Activated CD4-positive, alpha-beta T cell treated with anti-CD3 and anti-CD28 coated beads, Interleukin-2, Interleukin-4, amounts not matched to agents 100 ng/mL and 50 ng/mL, durations not matched to agents 16 hours and 8 hours (primary cell): ENCODE data around the gene MCOLN1.
"Not testable (repeated sequence)": the region's sequence is repeated elsewhere in the genome, so short reads cannot be mapped to it uniquely, and the experiment has no call there.

ENCODE experiments used
- DNase-seq: peaks from one replicate; pipeline ENCODE4 v3.0.0-alpha.2; 2020; ENCODE audit warnings: low spot score

Gene MCOLN1

DNA sequence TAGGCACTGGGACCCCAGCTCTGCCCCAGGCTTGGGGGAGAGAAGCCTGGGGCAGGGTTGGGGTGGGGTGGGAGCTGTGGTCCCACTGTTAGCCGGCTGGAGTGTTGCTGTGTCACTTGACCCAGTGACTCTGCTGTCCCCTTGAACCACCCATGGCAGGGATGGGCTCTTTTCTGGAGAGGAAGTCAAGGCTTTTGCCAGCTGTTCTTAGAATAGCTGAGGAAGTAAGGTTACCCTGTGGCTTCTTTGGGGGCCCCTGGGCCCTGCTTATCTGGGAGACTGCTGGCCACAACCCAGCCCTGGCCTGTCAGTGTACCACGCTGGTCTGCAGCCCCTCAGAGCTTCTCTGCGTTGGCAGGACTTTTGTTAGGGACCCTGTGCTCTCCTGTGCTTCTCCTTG is 22.2 kb downstream of the MCOLN1 start:
- no peak for DNase-seq

DNA sequence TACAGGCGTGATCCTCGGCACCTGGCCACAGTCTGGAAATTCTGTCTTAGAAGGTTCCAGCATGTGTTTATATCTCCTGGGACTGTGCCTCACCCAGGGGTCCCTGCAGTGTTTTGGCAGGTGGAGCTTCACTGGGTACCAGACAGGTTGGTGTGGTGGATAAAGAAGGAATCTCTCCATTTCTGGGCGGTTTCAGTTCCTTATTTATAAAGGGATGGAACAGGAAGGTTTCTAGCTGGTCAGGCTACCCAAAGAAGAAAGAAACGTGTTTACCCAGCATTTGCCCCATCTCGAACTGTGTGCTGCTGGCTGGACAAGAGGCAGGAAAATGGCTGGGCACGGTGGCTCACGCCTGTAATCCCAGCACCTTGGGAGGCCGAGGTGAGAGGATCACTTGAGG is 22.9 kb downstream of the MCOLN1 start:
- DNase-seq, result no peak

DNA sequence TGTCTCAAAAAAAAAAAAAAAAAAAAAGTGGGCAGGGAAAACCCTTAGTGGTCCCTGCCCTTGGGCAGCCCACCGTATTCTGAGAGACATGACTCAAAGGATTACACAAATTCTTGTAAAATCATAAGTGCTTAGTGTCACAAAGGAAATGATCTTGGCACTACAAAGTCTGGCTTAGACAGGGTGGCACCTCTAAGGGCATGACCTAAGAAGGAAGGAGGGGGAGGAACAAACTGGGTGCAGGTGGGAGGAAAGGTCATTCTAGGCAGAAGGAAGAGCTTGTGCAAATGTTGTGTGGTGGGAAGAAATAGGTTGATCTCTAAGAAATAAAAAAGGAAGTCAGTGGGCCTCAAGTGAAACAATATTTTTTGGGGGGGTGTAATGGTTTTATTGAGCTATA is 23.5 kb downstream of the MCOLN1 start:
- no peak for DNase-seq

DNA sequence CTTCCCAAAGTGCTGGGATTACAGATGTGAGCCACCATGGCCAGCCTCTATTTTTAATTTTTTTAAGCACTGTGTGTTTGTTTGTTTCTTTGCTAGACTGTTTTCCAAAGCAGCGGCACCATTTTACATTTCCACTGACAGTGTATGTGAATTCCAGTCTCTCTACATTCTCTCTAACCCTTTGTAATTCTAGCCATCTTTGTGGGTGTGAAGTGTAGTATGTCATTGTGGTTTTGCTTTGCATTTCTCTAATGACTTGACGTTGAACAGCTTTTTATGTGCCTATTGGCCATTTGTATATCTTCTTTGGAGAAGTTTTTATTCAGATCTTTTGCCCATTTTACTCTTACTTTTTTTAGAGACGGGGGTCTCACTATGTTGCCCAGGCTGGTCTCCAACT is 24.7 kb downstream of the MCOLN1 start:
- peak; percentile 15 for DNase-seq

DNA sequence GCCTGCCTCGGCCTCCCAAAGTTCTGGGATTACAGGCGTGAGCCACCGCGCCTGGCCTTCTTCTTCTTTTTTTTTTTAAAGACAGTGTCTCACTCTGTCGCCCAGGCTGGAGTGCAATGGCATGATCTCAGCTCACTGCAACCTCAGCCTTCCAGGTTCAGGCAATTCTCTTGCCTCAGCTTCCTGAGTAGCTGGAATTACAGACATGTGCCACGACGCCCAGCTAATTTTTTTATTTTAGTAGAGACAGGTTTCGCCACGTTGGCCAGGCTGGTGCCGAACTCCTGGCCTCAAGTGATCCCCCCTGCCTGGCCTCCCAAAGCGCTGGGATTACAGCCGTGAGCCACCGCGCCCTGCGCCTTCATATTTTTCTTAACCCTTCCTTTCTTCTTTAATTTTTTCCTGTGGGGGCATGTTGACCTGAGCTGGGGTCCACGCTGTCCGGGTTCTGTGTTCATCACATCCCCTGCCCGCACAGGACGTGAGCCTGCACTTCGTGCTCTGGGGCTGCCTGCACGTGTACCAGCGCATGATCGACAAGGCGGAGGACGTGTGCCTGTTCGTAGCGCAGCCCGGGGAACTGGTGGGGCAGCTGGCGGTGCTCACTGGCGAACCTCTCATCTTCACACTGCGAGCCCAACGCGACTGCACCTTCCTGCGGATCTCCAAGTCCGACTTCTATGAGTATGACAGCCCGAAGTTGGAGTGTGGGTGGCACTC is 27.2 kb downstream of the MCOLN1 start:
- DNase-seq, result no peak

DNA sequence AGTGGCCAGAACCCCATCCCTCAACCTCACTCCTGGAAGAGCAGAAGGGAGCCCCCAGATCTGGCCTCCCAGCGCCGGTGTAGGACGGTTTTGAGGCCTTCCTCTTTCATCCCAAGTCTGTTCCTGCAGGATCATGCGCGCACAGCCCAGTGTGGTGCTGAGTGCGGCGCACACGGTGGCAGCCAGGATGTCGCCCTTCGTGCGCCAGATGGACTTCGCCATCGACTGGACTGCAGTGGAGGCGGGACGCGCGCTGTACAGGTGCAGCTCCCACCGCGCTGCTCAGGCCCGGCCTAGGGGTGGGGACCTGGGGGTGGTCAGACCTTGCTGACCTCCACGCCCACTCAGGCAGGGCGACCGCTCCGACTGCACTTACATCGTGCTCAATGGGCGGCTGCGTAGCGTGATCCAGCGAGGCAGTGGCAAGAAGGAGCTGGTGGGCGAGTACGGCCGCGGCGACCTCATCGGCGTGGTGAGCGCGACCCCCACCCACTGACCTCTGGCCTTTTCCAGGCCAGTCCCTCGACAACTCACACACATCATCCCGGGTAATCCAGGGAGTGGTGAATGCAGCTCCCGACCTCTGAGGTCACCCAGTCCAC is 27.8 kb downstream of the MCOLN1 start:
- DNase-seq, result no peak

DNA sequence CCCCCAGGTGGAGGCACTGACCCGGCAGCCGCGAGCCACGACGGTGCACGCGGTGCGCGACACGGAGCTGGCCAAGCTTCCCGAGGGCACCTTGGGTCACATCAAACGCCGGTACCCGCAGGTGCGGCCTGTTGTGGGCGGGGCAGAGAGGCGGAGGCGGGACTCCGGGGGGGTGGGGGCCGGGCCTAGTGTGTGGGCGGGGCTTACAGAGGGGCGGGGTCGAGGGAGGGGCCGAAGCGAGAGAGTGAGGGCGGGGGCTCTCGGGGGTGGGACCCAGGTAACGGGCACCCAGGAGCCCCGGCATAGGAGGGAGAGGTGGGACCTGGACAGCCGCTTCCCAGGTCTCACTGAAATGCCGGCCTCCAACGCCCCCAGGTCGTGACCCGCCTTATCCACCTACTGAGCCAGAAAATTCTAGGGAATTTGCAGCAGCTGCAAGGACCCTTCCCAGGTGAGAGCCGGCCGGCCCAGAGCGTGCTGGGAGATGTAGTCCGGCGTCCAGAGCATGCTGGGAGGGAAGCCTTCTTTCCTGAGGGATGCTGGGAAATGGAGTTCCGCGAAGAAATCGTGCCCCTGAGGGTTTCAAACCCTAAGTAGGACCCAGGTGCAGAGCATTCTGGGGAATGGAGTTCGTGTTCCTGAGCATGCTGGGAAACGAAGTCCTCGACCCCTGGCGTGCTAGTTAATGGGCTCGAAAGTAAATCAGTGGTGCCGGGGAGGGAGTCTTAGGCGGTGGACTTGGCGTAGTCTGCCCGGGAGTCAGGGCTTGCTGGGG is 28.8 kb downstream of the MCOLN1 start:
- DNase-seq, result peak; percentile 53

DNA sequence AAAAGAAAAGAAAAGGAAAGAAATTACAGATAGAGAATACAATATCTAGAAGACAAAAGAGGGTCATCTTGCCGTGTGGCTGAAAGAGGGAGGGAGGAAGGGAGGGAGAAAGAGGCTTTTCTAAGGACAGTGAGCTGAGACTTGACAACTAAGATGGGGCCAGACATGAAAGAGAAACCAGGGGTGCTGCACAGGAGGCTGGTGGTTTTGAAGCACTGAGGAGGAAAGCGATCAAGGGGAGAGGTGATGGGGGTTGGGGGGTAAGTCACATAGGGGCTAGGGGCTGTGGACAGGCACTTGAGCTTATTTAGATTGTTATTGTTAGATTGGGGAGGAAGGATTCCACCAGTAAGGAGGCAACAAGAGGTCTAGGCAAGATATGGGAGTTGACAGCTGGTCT is 30.4 kb downstream of the MCOLN1 start:
- no peak for DNase-seq

DNA sequence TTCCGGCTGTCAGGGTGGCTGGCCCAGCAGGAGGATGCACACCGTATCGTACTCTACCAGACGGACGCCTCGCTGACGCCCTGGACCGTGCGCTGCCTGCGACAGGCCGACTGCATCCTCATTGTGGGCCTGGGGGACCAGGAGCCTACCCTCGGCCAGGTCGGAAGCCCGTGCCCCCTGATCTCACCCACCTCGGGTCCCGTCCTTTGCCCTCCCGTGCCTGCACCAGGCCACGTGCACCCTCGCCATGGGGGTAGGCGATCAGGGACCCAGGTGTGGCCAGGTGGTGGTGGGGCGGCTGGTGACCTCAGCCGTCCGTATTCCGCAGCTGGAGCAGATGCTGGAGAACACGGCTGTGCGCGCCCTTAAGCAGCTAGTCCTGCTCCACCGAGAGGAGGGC is 32.1 kb downstream of the MCOLN1 start:
- no peak for DNase-seq

DNA sequence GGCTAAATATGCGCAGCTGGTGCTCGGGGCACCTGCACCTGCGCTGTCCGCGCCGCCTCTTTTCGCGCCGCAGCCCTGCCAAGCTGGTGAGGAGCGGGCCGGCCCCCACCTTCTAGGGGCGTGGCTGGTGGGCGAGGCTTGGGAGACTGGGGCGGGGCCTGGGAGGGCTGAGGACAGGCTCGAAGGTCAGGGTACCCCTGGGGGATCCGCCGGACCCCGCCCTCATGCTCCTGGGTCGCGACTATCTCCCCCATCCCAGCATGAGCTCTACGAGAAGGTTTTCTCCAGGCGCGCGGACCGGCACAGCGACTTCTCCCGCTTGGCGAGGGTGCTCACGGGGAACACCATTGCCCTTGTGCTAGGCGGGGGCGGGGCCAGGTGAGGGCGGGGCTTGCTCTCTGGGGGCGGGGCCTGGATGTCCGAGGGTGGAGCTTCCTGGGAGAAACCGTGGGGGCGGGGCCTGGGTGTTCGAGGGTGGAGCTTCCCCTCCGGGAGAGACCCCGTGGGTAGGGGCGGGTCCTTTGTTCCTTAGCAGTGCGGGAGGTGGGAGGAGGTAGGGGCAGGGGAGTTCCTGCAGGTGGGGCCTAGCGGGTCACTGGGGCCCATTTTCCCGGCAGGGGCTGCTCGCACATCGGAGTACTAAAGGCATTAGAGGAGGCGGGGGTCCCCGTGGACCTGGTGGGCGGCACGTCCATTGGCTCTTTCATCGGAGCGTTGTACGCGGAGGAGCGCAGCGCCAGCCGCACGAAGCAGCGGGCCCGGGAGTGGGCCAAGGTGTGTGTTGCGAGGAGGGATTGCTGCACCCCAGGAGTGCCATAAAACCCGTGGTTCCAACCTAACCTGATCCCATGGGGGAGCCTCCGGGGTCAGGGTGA is 32.8 kb downstream of the MCOLN1 start:
- no peak for DNase-seq

DNA sequence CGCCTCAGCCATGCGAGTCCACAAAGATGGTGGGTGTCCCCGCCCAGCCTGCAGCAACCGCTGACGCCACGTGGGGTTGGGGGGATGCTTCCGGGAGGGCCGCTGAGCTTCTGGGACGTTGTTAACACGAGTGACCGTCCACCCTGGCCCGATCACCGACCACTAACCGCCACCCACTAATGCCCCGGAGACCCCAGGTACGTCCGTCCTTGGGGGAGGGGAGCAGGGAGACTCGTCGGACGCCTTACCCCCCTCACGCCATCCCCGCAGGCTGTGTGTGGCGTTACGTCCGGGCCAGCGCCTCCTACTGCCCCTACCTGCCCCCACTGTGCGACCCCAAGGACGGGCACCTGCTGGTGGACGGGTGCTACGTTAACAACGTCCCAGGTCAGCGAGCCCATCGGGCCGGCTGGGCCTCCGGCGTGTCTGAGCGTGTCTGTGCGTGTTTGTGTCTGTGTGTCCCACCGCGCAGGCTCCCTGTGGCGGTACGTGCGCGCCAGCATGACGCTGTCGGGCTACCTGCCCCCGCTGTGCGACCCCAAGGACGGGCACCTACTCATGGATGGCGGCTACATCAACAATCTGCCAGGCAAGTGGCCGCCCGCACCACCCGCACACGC is 34.4 kb downstream of the MCOLN1 start:
- no peak for DNase-seq

DNA sequence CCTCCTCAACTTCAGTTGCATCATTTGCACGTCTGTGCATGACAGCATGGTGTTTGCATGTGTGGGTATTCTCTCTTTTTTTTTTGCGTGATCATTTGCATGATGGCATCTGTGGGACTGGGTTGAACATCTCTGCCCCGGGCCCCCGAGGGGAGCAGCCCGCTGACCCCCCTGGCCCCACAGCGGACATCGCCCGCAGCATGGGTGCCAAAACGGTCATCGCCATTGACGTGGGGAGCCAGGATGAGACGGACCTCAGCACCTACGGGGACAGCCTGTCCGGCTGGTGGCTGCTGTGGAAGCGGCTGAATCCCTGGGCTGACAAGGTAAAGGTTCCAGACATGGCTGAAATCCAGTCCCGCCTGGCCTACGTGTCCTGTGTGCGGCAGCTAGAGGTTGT is 36.2 kb downstream of the MCOLN1 start:
- no peak for DNase-seq

DNA sequence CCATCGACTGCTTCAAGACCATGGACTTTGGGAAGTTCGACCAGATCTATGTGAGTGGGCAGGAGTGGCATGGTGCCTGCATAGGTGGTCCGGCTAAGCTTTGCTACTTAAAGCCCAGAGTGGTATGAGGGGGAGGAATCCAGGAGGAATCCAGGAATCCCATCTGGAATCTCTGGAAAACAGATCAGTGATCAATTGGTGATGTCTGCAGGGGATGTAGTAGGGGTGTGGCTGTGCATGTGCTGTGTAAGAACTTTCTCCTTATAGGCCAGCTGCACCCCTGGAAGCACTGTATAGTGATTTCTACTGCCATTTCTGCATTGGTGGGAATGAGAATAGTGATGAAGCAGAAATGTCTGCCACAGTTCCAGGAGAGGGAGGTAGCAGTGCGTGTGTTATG is 36.7 kb downstream of the MCOLN1 start:
- DNase-seq, result no peak

DNA sequence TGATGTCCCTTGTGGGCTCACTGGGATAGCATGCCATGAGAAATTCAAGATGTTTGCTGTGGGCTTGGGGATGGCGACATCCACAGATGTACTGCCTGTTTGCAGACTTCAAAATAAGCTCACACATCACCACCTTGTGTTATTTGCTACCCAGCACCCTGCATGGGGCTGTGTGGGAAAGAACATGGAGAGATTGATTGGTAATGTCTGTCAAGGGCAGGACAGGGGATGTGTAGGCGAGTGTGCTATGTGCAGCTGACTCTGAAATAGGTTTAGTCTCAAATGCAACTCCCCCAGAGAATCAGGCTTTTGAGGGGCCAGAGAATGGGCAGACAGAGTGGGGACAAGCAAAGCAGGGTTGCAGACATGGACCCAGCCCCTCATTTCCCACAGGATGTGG is 37.8 kb downstream of the MCOLN1 start:
- DNase-seq, result no peak

DNA sequence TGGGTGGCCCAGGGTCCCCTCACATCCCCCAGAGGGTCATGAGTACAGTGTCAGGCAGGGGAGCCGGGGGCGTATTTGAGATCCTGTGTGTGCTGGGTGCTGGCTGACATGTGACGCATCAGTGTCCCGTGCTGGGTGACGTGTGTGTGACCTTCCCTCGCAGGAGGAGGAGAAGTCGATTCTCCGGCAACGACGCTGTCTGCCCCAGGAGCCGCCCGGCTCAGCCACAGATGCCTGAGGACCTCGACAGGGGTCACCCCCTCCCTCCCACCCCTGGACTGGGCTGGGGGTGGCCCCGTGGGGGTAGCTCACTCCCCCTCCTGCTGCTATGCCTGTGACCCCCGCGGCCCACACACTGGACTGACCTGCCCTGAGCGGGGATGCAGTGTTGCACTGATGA is 38.9 kb downstream of the MCOLN1 start:
- no peak for DNase-seq

DNA sequence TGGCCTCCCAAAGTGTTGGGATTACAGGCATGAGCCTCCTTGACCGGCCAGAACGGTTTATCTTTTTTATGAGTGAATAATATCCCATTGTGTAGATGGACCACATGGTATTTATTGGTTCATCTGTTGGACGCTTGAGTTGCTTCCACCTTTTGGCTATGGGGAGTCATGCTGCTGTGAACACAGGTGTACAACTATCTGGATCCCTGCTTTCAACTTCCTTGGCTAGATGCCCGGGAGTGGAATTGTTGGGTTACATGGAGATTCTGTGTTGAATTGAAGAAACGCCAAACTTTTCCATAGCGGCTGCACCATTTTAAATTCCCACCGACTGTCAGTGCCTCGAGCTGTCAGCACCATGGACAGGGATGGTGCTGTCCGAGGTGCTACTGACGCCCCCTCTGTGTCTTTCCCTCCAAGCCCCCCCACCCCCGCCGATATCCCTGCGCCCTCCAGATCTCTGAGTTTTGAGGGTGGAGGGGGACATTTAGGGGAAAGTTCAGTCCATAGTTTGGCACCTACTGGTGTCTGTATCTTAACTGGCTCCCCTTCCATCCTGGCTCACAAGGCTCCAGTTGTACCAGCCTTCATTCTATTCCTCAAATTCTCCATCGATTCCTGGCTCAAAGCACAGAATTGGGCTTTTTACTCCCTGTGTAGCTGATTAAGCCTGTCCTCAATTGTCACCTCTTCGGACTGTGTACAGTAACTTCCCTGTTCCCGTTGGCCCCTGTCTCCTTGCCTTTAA is 40.4 kb downstream of the MCOLN1 start:
- DNase-seq, result no peak

DNA sequence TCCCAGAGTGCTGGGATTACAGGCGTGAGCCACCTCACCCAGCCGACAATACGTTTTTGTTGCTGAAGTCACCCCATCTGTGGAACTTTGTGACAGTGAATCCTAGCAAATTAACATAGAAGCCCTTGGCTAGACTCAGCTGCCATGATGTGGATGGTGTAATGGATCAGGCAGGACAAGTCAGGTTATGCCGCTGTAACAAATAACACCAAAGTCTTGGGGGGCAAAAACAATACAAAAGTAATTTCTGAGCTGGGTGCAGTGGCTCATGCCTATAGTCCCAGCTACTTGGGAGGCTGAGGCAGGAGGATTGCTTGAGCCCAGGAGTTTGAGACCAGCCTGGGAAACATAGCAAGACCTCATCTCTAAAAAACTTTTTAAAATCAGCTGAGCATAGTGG is 42.4 kb downstream of the MCOLN1 start:
- no peak for DNase-seq

DNA sequence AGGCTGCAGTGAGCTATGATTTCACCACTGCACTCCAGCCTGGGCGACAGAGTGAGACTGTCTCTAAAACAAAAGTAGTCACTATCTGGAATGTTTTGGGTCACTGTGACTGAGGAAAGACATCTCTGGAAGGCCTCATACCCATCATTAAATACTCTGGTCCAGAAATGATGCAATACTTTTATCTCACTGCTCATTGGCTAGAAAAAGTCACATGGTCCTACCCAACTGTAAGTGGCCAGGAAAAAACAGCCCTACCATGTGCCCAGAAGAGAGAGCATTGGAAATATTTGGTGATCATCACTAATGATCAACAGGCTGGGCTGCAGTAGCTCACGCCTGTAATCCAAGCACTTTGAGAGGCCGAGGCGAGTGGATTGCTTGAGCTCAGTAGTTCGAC is 42.9 kb downstream of the MCOLN1 start:
- no peak for DNase-seq

DNA sequence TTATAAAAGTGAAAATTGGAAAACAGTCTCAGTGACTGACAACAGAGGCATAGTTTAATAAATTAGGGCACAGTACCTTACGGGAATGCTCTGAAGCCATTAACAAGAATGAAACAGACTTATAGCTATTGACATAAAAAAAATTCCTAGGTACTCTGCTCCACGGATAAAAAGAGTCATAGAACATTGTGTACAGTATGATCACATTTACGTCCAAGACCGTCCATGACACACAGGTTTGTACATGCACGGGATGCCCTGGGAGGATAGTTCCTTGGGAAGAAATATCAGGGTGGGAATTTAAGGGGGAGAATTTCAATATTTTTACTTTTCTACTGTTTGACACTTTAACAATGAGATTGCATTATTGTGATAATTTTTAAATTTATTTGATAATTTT is 48.3 kb downstream of the MCOLN1 start:
- no peak for DNase-seq

DNA sequence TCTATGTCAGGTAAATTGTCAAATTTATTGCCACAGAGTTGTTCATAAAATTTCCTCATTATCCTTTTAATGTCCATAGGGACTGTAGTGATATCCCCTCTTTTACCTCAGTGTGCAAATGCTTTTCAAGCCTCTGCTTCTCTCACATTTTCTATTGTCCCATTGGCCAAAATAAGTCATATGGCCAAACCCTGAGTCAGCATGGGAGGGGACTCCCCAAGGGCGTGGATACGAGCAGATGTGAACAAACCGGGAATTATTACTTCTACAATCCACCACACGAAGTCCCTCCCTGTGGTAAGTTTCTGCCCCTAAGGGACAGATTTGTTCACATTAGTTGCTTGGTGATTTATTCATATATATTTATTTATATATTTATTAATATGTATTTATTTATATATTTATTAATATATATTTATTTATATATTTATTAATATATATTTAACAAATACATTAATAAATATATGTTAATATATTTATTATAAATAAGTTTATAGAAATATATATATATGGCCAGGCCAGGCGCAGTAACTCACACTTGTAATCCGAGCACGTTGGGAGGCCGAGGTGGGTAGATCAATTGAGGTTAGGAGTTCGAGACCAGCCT is 53.1 kb downstream of the MCOLN1 start:
- DNase-seq, result no peak

DNA sequence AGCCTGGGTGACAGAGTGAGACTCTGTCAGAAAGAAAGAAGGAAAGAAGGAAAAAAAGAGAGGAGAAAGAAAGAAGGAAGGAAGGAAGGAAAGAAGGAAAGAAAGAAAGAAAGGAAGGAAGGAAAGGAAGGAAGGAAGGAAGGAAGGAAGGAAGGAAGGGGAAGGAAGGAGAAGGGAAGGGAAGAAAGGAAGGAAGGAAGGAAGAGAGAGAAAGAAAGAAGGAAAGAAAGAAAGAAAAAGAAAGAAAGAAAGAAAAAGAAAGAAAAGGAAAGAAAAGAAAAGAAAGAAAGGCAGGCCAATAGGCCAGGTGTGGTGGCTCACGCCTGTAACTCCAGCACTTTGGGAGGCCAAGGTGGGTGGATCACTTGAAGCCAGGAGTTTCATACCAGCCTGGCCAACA is 55.0 kb downstream of the MCOLN1 start:
- not testable (repeated sequence) for DNase-seq
